Activated CD4-positive, alpha-beta memory T cell treated with anti-CD3 and anti-CD28 coated beads for 36 hours (primary cell): ENCODE results near the gene CRYBG3. TPM values are rescaled to one million over a fixed set of nuclear protein-coding genes. Genes with fewer than 3 reads are reported as not detected.

Experiments used
- CTCF ChIA-PET: fragments of 350-600 bp; sonication (Branson Sonifier 250); formaldehyde crosslinking; loops from one replicate; lab custom pipeline; 2021; ENCODE audit warnings: antibody characterized with exemption, inconsistent platforms; lab: Charles Lee
- POLR2A ChIA-PET: fragments of 350-600 bp; sonication (Branson Sonifier 250); formaldehyde crosslinking; loops from one replicate; lab custom pipeline; 2021; ENCODE audit warnings: antibody characterized with exemption; lab: Charles Lee
- DNase-seq: peaks from one replicate; pipeline ENCODE4 v3.0.0-alpha.2; 2020
- H3K27ac Mint-ChIP-seq: one replicate; pipeline ENCODE4 v1.8.0; 2021; ENCODE audit warnings: mixed read lengths
- H3K27me3 Mint-ChIP-seq: one replicate; pipeline ENCODE4 v1.8.0; 2021; ENCODE audit warnings: mixed read lengths
- H3K36me3 Mint-ChIP-seq: one replicate; pipeline ENCODE4 v1.8.0; 2021; ENCODE audit warnings: mixed read lengths
- H3K4me1 Mint-ChIP-seq: one replicate; pipeline ENCODE4 v1.8.0; 2021; ENCODE audit warnings: low read depth, mixed read lengths
- H3K4me3 Mint-ChIP-seq: one replicate; pipeline ENCODE4 v1.8.0; 2021; ENCODE audit warnings: mild to moderate bottlenecking, mixed read lengths
- H3K9me3 Mint-ChIP-seq: one replicate; pipeline ENCODE4 v1.8.0; 2021; ENCODE audit warnings: mixed read lengths
- intact Hi-C: fragments of 100-400 bp; cut with micrococcal nuclease; formaldehyde crosslinking; loops from one replicate; pipeline ENCODE4 v1.15.1; 2023
- total RNA-seq, 2 experiments: library from RNA; stranded (reverse); gene quantifications; one replicate each; pipeline ENCODE4 v1.2.3, GENCODE V29; 2021

CRYBG3 gene
- total RNA-seq, 2 experiments from 2014 or later: 6.4 to 6.9 TPM

DNA sequence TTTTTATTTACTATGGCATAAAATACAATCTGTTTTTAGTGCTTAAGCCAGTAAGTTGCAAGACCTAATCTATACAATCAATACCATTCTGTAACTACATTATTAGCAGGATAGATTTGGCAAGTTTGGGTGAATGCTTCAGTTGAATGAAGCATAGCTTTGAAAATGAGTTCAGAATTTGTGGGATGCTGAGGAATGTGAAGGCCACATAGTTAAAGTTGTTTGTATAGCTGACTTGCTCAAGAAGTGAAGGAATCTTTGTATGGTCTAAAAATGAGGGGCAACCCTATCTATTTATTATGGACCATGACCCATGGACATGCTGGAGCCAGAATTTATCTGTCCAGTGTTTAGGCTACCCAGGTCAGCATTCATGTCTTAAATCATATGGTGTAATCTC is 58.5 kb downstream of the CRYBG3 start:
- no peaks in the 10 kb centered on the region for H3K9me3 Mint-ChIP-seq
- H3K27ac Mint-ChIP-seq: no peak overlapping the region
- H3K27me3 Mint-ChIP-seq: no peaks in the 10 kb centered on the region
- POLR2A ChIA-PET: no interaction called here
- peaks cover 14% of the 10 kb centered on the region for H3K4me1 Mint-ChIP-seq
- no peak overlapping the region for H3K4me3 Mint-ChIP-seq
- no peak for DNase-seq
- intact Hi-C loops: no loop called here
- H3K36me3 Mint-ChIP-seq: no peaks in the 10 kb centered on the region
- CTCF ChIA-PET: no interaction called here

DNA sequence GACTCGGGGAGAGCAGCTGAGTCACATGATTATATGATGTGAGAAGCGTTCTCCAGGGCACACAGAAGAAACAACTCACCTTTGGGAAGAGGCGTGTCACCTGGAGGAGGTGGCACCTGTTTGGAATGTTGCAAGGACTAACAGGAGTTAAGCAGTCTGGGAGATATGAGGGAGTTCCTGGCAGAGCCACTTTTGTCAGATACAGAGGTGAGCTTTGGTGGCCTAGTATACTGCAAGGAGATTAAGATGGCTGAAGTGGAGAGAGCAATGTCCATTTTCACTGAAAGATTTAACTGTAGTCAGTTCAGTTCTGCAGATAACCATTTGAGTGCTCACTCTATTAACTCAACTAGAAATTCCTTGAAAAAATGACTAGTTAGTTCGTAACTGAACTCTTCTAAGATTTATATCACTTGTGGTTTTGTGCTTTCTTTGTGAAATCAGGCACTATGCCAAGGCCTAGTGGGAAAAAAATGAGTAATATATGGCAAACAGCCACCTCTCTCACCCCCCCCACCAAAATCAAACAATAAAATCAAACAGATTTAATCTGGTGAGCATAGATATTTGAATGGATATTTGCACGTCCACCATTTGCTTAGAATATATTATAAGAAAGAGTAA is 61.3 kb downstream of the CRYBG3 start:
- peaks cover 7% of the 10 kb centered on the region for H3K36me3 Mint-ChIP-seq
- CTCF ChIA-PET: no interaction called here
- H3K4me3 Mint-ChIP-seq: no peak overlapping the region
- H3K9me3 Mint-ChIP-seq: no peaks in the 10 kb centered on the region
- DNase-seq: no peak
- H3K27ac Mint-ChIP-seq: no peak overlapping the region
- no peaks in the 10 kb centered on the region for H3K27me3 Mint-ChIP-seq
- POLR2A ChIA-PET: no interaction called here
- intact Hi-C loops: loop anchor here (1.0 kb wide), 1 partner anchor 11 kb away; no protein-coding TSS in a partner anchor
- peaks cover 14% of the 10 kb centered on the region for H3K4me1 Mint-ChIP-seq

DNA sequence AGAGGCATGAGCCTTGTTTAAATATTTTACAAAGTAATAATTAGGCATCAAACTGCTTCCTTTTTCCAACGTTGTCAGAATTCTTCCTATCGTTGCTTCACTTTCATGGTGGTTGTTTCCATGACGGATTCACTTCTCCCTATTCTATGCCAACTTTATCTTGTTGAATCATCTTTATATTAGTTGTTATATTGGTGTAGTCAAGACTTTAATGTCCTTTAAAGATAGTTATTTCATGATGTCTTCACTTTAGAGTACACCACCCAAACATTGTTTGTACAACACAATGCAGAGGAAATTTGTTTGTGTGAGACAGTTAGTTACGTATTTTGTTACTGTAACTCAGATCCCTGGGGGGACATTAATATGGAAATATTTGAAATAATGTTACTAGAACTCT is 61.9 kb downstream of the CRYBG3 start:
- peaks cover 14% of the 10 kb centered on the region for H3K4me1 Mint-ChIP-seq
- no peak for DNase-seq
- no peaks in the 10 kb centered on the region for H3K27me3 Mint-ChIP-seq
- H3K4me3 Mint-ChIP-seq: no peak overlapping the region
- no peak overlapping the region for H3K27ac Mint-ChIP-seq
- ChIA-PET POLR2A (no interaction called here), CTCF (no interaction called here)
- H3K36me3 Mint-ChIP-seq: peaks cover 7% of the 10 kb centered on the region
- no peaks in the 10 kb centered on the region for H3K9me3 Mint-ChIP-seq
- intact Hi-C loops: loop anchor here (1.0 kb wide), 1 partner anchor 11 kb away; no protein-coding TSS in a partner anchor

DNA sequence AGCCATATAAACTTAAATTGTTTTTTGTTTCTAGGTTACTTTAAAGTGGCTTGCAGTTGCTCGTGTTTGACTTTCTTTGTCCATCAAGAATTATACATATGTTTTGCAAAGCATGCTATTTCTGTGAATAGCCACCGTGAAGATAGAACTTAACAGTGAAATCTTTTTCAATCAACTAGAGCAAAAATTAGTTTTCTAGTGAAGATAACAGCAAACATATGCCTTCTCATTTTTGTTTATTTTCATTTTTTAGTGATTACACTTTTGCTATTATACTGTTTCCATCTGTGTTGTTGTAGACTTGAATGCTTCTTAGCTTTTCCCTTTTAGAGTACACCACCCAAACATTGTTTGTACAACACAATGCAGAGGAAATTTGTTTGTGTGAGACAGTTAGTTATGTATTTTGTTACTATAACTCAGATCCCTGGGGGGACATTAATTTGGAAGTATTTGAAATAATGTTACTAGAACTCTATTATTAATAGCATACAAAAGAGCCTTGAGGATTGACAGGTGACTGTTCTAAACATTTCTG is 62.8 kb downstream of the CRYBG3 start:
- Mint-ChIP-seq H3K36me3 (peaks cover 7% of the 10 kb centered on the region), H3K9me3 (no peaks in the 10 kb centered on the region), H3K27me3 (no peaks in the 10 kb centered on the region), H3K27ac (no peak overlapping the region), H3K4me1 (peaks cover 14% of the 10 kb centered on the region), H3K4me3 (no peak overlapping the region)
- no peak for DNase-seq
- POLR2A ChIA-PET: no interaction called here
- CTCF ChIA-PET: no interaction called here
- intact Hi-C loops: no loop called here

DNA sequence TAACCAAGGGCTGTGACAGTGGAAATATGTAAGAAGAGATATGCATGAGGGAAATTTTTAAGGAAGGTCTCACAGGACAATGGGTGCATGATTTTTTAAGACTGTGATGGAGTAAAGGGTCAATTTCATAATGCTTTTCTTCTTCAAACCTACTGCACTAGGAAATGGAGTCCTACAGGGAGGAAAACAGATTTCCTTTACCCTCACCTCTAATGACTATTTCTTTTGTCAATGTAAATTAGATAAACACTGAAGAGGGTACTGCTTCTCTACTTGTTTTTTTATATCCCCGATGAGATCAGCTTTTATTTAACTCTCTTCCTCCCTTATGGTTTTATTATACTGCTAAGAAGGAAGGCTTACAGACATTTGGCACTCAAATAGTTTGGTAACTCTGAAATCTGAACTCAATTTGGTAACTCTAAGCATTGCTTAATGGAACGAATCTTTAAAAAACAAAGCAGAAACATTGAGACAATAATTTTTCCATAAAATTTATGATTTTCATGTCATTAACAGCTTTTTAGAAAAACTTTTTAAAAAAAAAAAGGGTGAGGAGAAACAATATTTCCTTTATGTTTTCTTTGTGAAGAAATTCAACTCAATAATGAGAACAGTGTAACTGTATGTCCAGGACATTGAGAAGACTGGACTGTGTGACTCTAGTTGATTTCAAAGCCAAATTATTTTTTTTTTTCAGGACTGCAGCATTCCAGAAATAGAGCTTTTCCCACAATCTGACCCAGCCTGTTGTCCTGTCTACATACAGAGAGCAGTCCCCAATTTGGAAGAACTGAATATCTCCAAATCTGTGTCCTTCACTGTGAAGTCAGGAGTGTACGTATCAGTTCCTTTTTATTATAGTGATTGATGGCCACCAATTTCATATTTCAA is 64.4 kb downstream of the CRYBG3 start:
- Mint-ChIP-seq H3K4me1 (peaks cover 14% of the 10 kb centered on the region), H3K27ac (no peak overlapping the region), H3K4me3 (no peak overlapping the region), H3K27me3 (no peaks in the 10 kb centered on the region), H3K36me3 (peaks cover 7% of the 10 kb centered on the region), H3K9me3 (no peaks in the 10 kb centered on the region)
- ChIA-PET CTCF (no interaction called here), POLR2A (interaction anchor here (1.0 kb wide), 1 partner anchor 28 kb away, joined by 3 read pairs; no protein-coding TSS in a partner anchor)
- DNase-seq: no peak
- intact Hi-C loops: no loop called here

DNA sequence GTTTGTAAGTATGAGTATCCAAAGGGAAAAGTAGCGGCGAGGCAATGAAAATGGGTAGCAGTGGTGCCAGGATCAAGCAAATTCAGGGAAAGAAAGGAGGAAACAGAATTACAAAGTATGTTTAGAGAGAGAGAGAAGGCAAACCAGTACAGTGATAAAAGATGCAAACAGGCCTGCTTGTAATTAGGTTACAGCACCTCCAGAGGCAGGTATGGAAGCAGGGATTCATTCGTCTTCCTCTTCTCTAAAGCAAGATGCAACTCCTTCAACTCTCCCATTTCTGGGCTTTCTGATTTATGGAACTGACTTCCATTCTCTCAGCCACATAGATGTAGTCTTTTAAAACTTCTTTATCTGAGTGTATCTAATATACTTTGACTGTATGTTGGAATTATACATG is 68.0 kb downstream of the CRYBG3 start:
- intact Hi-C loops: no loop called here
- Mint-ChIP-seq H3K4me3 (no peak overlapping the region), H3K36me3 (peaks cover 14% of the 10 kb centered on the region), H3K4me1 (no peaks in the 10 kb centered on the region), H3K27ac (no peak overlapping the region), H3K9me3 (no peaks in the 10 kb centered on the region), H3K27me3 (no peaks in the 10 kb centered on the region)
- no peak for DNase-seq
- CTCF ChIA-PET: no interaction called here
- POLR2A ChIA-PET: no interaction called here

DNA sequence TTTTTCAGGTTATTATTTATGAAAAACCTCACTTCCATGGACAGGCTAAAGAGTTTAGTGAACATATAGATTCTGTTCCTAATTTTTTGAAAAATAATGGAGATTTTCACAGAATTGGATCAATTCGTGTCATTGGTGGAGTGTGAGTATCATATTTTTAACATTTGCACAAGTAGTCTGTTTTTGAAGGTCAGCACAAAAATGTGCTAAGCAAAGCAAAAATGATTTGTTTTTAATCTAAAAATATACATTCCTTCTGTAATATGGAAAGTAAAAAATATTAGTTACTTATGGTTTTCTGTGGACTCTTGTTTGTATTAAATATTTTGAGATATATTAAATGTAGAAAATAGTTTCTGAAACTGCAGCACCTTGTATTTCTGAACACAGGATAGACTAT is 71.0 kb downstream of the CRYBG3 start:
- H3K9me3 Mint-ChIP-seq: no peaks in the 10 kb centered on the region
- intact Hi-C loops: no loop called here
- no peaks in the 10 kb centered on the region for H3K27me3 Mint-ChIP-seq
- H3K27ac Mint-ChIP-seq: no peak overlapping the region
- DNase-seq: no peak
- POLR2A ChIA-PET: no interaction called here
- no peak overlapping the region for H3K4me3 Mint-ChIP-seq
- CTCF ChIA-PET: no interaction called here
- no peaks in the 10 kb centered on the region for H3K4me1 Mint-ChIP-seq
- H3K36me3 Mint-ChIP-seq: peaks cover 16% of the 10 kb centered on the region

DNA sequence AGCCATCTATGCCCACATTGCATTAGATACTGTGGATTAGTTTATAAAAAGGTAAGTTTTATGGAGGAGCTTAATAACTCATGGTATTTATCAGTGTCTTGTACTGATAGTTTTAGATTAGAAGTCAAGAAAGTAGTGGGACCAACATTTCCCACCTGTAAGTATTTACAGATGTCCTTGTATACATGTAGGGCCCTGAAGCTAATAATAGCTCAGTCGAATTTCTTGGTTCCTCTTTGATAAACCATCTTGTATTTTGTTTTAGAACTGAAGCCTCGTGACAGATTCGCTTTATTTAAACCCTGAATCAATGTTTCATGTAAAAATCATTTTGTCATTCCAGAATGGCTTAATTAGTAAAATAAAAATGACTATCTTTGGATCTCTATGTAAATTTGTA is 73.4 kb downstream of the CRYBG3 start:
- no peaks in the 10 kb centered on the region for H3K4me1 Mint-ChIP-seq
- ChIA-PET CTCF (no interaction called here), POLR2A (no interaction called here)
- no peak overlapping the region for H3K27ac Mint-ChIP-seq
- no peaks in the 10 kb centered on the region for H3K27me3 Mint-ChIP-seq
- peaks cover 23% of the 10 kb centered on the region for H3K36me3 Mint-ChIP-seq
- DNase-seq: no peak
- H3K4me3 Mint-ChIP-seq: no peak overlapping the region
- intact Hi-C loops: no loop called here
- peaks cover 3% of the 10 kb centered on the region for H3K9me3 Mint-ChIP-seq

DNA sequence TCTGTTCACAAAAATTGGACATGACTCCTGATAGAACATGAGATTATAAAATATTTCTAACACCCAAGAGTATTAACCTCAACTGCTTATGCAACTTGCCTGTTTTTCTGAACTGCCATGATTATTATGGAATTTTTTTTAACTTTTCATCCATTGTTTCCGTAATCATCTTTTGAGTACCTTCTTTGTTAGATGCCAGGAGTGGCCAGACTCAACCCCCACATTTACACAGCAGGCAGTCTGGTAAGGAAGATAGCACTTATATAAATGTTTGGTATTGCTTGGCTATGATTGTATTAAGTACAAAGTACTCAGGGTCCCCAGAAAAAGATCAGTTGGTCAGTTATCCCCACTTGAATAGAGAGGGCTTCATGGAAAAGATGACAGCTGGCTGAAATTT is 74.3 kb downstream of the CRYBG3 start:
- no peak for DNase-seq
- peaks cover 9% of the 10 kb centered on the region for H3K9me3 Mint-ChIP-seq
- H3K27me3 Mint-ChIP-seq: no peaks in the 10 kb centered on the region
- POLR2A ChIA-PET: no interaction called here
- intact Hi-C loops: no loop called here
- no peak overlapping the region for H3K4me3 Mint-ChIP-seq
- CTCF ChIA-PET: no interaction called here
- H3K36me3 Mint-ChIP-seq: peaks cover 30% of the 10 kb centered on the region
- no peak overlapping the region for H3K27ac Mint-ChIP-seq
- no peaks in the 10 kb centered on the region for H3K4me1 Mint-ChIP-seq

DNA sequence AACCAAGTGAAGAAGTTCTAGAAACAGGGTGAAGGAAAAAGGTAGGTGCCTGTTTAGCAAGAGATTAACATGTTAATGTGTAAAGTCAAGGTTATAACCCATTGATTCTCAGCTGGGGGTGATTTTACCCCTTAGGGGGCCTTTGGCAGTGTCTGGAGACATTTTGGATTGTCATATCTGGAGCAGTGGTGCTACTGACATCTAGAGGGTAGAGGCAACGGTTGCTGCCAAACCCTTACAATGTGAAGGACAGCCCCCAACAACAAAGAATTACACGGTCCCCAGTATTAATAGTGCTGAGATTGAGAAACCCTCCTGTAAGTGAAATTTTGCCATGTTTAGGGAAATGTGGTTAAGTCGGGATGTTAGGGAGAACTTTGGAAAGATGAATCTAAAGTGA is 74.7 kb downstream of the CRYBG3 start:
- no peaks in the 10 kb centered on the region for H3K27me3 Mint-ChIP-seq
- CTCF ChIA-PET: no interaction called here
- no peak overlapping the region for H3K27ac Mint-ChIP-seq
- POLR2A ChIA-PET: no interaction called here
- intact Hi-C loops: no loop called here
- peaks cover 33% of the 10 kb centered on the region for H3K36me3 Mint-ChIP-seq
- no peak overlapping the region for H3K4me3 Mint-ChIP-seq
- H3K4me1 Mint-ChIP-seq: peaks cover 2% of the 10 kb centered on the region
- DNase-seq: no peak
- peaks cover 9% of the 10 kb centered on the region for H3K9me3 Mint-ChIP-seq

DNA sequence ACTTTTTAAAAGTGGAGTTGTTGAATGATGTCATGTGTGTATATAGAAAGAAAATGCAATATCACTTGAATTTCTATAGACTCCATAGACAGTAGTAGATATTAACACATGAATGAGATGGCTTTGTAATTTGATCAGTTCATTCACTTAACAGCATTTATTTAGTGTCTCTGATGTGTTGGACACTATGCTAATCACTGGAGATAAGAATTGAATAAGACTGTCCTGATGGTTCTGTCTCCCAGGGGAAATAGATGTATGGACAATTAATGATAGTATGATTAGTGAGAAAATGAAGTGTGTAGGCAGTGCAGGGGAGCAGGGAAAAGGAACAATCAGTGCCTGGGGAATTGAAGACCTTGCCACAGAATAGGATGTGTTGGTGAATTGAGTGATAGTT is 77.5 kb downstream of the CRYBG3 start:
- Mint-ChIP-seq H3K27me3 (no peaks in the 10 kb centered on the region), H3K27ac (no peak overlapping the region), H3K4me3 (no peak overlapping the region), H3K36me3 (peaks cover 36% of the 10 kb centered on the region), H3K9me3 (peaks cover 17% of the 10 kb centered on the region), H3K4me1 (peaks cover 2% of the 10 kb centered on the region)
- ChIA-PET CTCF (no interaction called here), POLR2A (no interaction called here)
- no peak for DNase-seq
- intact Hi-C loops: no loop called here

DNA sequence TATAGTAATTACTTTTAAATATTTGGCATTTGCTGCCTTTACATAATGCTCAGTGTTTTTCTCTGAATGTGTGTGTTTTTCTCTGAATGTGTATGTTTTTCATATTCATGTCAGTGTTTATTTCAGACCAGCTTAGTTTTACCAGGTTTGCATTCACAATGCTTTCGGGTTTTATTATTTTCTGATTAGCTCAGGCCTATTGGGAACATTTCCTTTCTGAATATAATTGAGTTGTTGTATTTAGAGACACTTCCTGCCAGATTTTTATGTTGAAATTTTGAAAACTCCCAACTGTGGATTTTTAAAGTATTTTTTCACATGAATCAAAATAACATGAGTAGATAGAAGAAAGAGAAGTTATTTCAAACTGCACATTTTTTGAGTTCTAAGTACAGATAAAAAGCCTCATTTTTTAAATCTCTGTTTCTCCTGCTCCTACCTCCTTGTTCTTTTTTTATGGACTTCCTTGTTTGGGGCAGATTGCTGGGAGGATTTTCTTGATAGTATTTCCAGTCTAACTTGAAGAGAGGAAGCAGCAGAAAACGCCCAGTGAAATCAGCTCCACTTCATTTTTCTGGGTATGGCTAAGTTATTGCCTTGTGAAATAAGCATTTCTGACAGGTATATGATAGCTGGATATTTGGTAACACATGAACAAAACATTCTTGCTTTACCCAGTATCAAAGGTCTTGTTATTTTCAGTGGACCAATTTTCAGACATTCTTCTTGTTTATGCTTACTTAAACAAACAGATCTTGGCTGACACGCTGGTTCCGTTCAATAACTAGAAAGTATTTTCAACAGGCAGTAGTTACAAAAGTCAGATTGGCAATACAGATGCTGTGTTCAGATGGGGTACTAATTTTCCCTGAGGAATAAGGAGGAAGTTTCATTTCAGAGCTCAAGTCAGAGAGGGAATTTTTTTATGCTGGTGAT is 79.8 kb downstream of the CRYBG3 start:
- Mint-ChIP-seq H3K27me3 (no peaks in the 10 kb centered on the region), H3K4me1 (peaks cover 2% of the 10 kb centered on the region), H3K9me3 (peaks cover 22% of the 10 kb centered on the region), H3K27ac (no peak overlapping the region), H3K4me3 (no peak overlapping the region), H3K36me3 (peaks cover 28% of the 10 kb centered on the region)
- DNase-seq: no peak
- intact Hi-C loops: no loop called here
- POLR2A ChIA-PET: no interaction called here
- CTCF ChIA-PET: no interaction called here
